ENCODE results near the gene SLF2. TPM values are rescaled to one million over a fixed set of nuclear protein-coding genes. Genes with fewer than 3 reads are reported as not detected.
A peak's percentile ranks its signal among the peaks of the same experiment; 100 is the strongest.

SLF2 gene
- total and polyA plus RNA-seq, 2 of the 13 experiments (the other 11 are each of a cell fraction or from before 2014, with no cell fraction given): 12.2 to 48.1 TPM

GRCh38 chr10:100907175-100907574 is 5.6 kb upstream of the SLF2 start (continued):
- TF ChIP-seq ZKSCAN8 (CRISPR knock-in tag; IDR thresholded peaks at IDR 0.05; ENCODE audit: borderline replicate concordance): no peak

- no TSS peak for BruUV-seq (replicated peaks)
- ChIA-PET POLR2A (no interaction called here), CTCF (ENCODE audit: low intra/inter-chr PET ratio, low total read pairs) (no interaction called here)
- peaks cover 78% of the 10 kb centered on the region for H3K4me1 ChIP-seq (ENCODE audit: insufficient read depth, low read length)
- peak overlapping the region; percentile 3; the same call in 1 of the 2 replicates for H3K9ac ChIP-seq (ENCODE audit: insufficient read depth, low read depth, low read length)
- no peaks in the 10 kb centered on the region for H3K36me3 ChIP-seq (replicated peaks in 1 of 2; ENCODE audit: control insufficient read depth in 1 of 2, insufficient read depth in 2 of 2, low read length in 2 of 2)
- H3K4me3 ChIP-seq (replicated peaks in 1 of 3; ENCODE audit: insufficient read depth in 1 of 3, low read depth in 2 of 3, low read length in 3 of 3): no peak overlapping the region; a peak in 1 of 6 replicates
- H3K79me2 ChIP-seq (ENCODE audit: insufficient read depth, low read length): no peaks in the 10 kb centered on the region
- FAIRE-seq (no peak), DNase-seq (ENCODE audit: low spot score) (no peak), ATAC-seq (no peak)
- intact Hi-C loops (cut with micrococcal nuclease; ENCODE audit: unreplicated experiment): no loop called here
- no peaks in the 10 kb centered on the region for H3K27me3 ChIP-seq (ENCODE audit: control insufficient read depth in 1 of 2, insufficient read depth in 2 of 2, low read length in 2 of 2)
- H3K9me3 ChIP-seq (ENCODE audit: low read length): no peaks in the 10 kb centered on the region
- TF ChIP-seq ERF (CRISPR knock-in tag; IDR thresholded peaks at IDR 0.05) (0 out of 2 replicates have a peak, but pooled peaks have one; percentile 6), HOMEZ (CRISPR knock-in tag; IDR thresholded peaks at IDR 0.05; ENCODE audit: low read depth) (no peak), POLR2AphosphoS2 (IDR thresholded peaks at IDR 0.05; ENCODE audit: low read depth, low read length) (no peak)
- WGBS (ENCODE audit: low lambda C conversion rate): 84% methylated on average over 4 of the region's 4 CpGs
- H3K4me2 ChIP-seq (ENCODE audit: low read depth, low read length): peak overlapping the region; percentile 47
- no peaks in the 10 kb centered on the region for H4K20me1 ChIP-seq (ENCODE audit: insufficient read depth, low read length)
- H3K27ac ChIP-seq (ENCODE audit: extremely low read length, insufficient read depth, low read length): peak overlapping the region; percentile 76
- in situ Hi-C loops (cut with HindIII; ENCODE audit: extremely low pct_ligation_motif_present, low pct_unique_long_range_greater_than_20kb): no loop called here
- peak overlapping the region; percentile 1 for H2AFZ ChIP-seq (ENCODE audit: low read length)
Measured at GRCh38 chr10:100907773-100908363, 4.9 kb upstream of the SLF2 start.

GRCh38 chr10:100908378-100908777 is 4.4 kb upstream of the SLF2 start:
- WGBS (ENCODE audit: low lambda C conversion rate): 97% methylated on average over 8 of the region's 8 CpGs
- ATAC-seq (no peak), DNase-seq (ENCODE audit: low spot score) (no peak), FAIRE-seq (no peak)
- Histone ChIP-seq H3K27me3 (ENCODE audit: control insufficient read depth in 1 of 2, insufficient read depth in 2 of 2, low read length in 2 of 2) (no peaks in the 10 kb centered on the region), H3K4me1 (ENCODE audit: insufficient read depth, low read length) (peaks cover 73% of the 10 kb centered on the region), H2AFZ (ENCODE audit: low read length) (no peak overlapping the region), H3K79me2 (ENCODE audit: insufficient read depth, low read length) (peaks cover 4% of the 10 kb centered on the region), H3K4me2 (ENCODE audit: low read depth, low read length) (0 out of 2 replicates have a peak overlapping the region, but pooled peaks have one; percentile 47), H3K27ac (ENCODE audit: extremely low read length, insufficient read depth, low read length) (peak overlapping the region; percentile 76), H3K9ac (ENCODE audit: insufficient read depth, low read depth, low read length) (0 out of 2 replicates have a peak overlapping the region, but pooled peaks have one; percentile 3), H3K36me3 (replicated peaks in 1 of 2; ENCODE audit: control insufficient read depth in 1 of 2, insufficient read depth in 2 of 2, low read length in 2 of 2) (no peaks in the 10 kb centered on the region), H3K9me3 (ENCODE audit: low read length) (no peaks in the 10 kb centered on the region), H3K4me3 (replicated peaks in 1 of 3; ENCODE audit: insufficient read depth in 1 of 3, low read depth in 2 of 3, low read length in 3 of 3) (no peak overlapping the region), H4K20me1 (ENCODE audit: insufficient read depth, low read length) (0 out of 2 replicates have a peak, but pooled peaks cover 1% of the 10 kb centered on the region)
- intact Hi-C loops (cut with micrococcal nuclease; ENCODE audit: unreplicated experiment): no loop called here
- BruUV-seq (replicated peaks): no TSS peak
- POLR2A ChIA-PET: no interaction called here
- TF ChIP-seq ZNF577 (CRISPR knock-in tag; IDR thresholded peaks at IDR 0.05; ENCODE audit: borderline replicate concordance, low read depth): no peak
- TF ChIP-seq ZNF121 (CRISPR knock-in tag; IDR thresholded peaks at IDR 0.05): peak; percentile 67; the same call in 1 of the 2 replicates
- in situ Hi-C loops (cut with HindIII; ENCODE audit: extremely low pct_ligation_motif_present, low pct_unique_long_range_greater_than_20kb): no loop called here
- CTCF ChIA-PET (ENCODE audit: low intra/inter-chr PET ratio, low total read pairs): no interaction called here

Data from HepG2 (cell line).